Measurements from ENCODE around the gene YY1. TPM values are rescaled to one million over a fixed set of nuclear protein-coding genes. Genes with fewer than 3 reads are reported as not detected.

The YY1 gene
- total and polyA plus RNA-seq, 2 of the 8 experiments (the other 6 are each of a cell fraction or from before 2014, with no cell fraction given), result 26.4 to 106 TPM

- H2AFZ ChIP-seq (ENCODE audit: low read length), result no peak overlapping the region
- ChIA-PET CTCF (ENCODE audit: partially characterized antibody) (interaction anchor here (0.8 to 2.7 kb wide), 7 partner anchors 8 to 49 kb away, joined by 3 to 8 read pairs (median 3); partner anchors contain the start of gene SLC25A47), POLR2A (ENCODE audit: partially characterized antibody) (interaction anchor here (0.7 to 14.6 kb wide), 13 partner anchors 8 to 52 kb away, joined by 3 to 129 read pairs (median 5); a partner anchor contains a TSS)
- no peak overlapping the region for H3K4ac ChIP-seq (replicated peaks; ENCODE audit: insufficient read length, low read depth, low read length)
- no peak overlapping the region for H4K91ac ChIP-seq (replicated peaks; ENCODE audit: insufficient read length, low read length)
- H3K27me3 ChIP-seq (replicated peaks in 1 of 4; ENCODE audit: control insufficient read depth in 3 of 4, extremely low read depth in 1 of 4, insufficient read depth in 3 of 4, low read length in 3 of 4), result no peaks in the 10 kb centered on the region
- no peaks in the 10 kb centered on the region for H3K79me2 ChIP-seq (ENCODE audit: control insufficient read depth in 1 of 2, insufficient read depth in 2 of 2, low read length in 2 of 2)
- peaks cover 0 to 4% of the 10 kb centered on the region in 2 experiments for H4K20me1 ChIP-seq (replicated peaks in 1 of 2; ENCODE audit: control insufficient read depth in 1 of 2, insufficient read depth in 2 of 2, low read length in 2 of 2)
- no peak overlapping the region for H3K27ac ChIP-seq (ENCODE audit: low read depth, low read length)
- no peak overlapping the region for H2BK15ac ChIP-seq (ENCODE audit: low read length)
- 0 out of 7 replicates have a peak, but pooled peaks cover 0 to 4% (median 0%) of the 10 kb centered on the region in 4 experiments for H3K4me1 ChIP-seq (replicated peaks in 1 of 4; ENCODE audit: control insufficient read depth in 3 of 4, insufficient read depth in 4 of 4, low read length in 3 of 4)
- FAIRE-seq, result no peak
- H2AK5ac ChIP-seq (ENCODE audit: low read depth, low read length), result no peak overlapping the region
- H3K18ac ChIP-seq (ENCODE audit: extremely low read depth, low read length), result no peak overlapping the region
- no peak overlapping the region for H3K56ac ChIP-seq (replicated peaks; ENCODE audit: insufficient read length, low read depth, low read length)
- H4K8ac ChIP-seq (ENCODE audit: extremely low read depth, insufficient read depth, low read length), result no peak overlapping the region; the same call in 1 of the 2 replicates
- no peak overlapping the region for H2BK12ac ChIP-seq (ENCODE audit: low read depth, low read length)
- DNase-seq (ENCODE audit: low read depth in 1 of 2, low spot score in 2 of 2), result no peak
- no peaks in the 10 kb centered on the region for H3K79me1 ChIP-seq (ENCODE audit: low read depth, low read length)
- H3K4me3 ChIP-seq (ENCODE audit: extremely low read depth in 1 of 4, insufficient read depth in 2 of 4, low read depth in 3 of 4, low read length in 4 of 4), result no peak overlapping the region
- H3K23ac ChIP-seq (ENCODE audit: insufficient read length), result no peak overlapping the region
- WGBS, 2 experiments (ENCODE audit: extremely low coverage in 1 of 2, insufficient coverage in 1 of 2, insufficient read length in 1 of 2, insufficient replicate concordance in 2 of 2, low coverage in 1 of 2, low lambda C conversion rate in 2 of 2, missing lambda C conversion rate in 1 of 2), result 80% methylated on average over 12 of the region's 13 CpGs; no CpG with 5 or more reads in 1 of the 2 experiments
- peaks cover 0 to 14% (median 4%) of the 10 kb centered on the region in 4 experiments; a peak in 5 of 8 replicates for H3K36me3 ChIP-seq (ENCODE audit: control insufficient read depth in 2 of 4, insufficient read depth in 4 of 4, low read length in 3 of 4)
- H3K23me2 ChIP-seq (ENCODE audit: low read depth, low read length), result no peaks in the 10 kb centered on the region
- no peak overlapping the region for H2BK5ac ChIP-seq (ENCODE audit: low read depth, low read length)
- H3K9ac ChIP-seq (replicated peaks in 1 of 4; ENCODE audit: extremely low read depth in 1 of 4, low read depth in 3 of 4, low read length in 3 of 4), result no peak overlapping the region
- no peak overlapping the region for H3K4me2 ChIP-seq (ENCODE audit: insufficient read depth in 1 of 2, low read depth in 2 of 2, low read length in 2 of 2)
- H4K5ac ChIP-seq (ENCODE audit: insufficient read length, low read depth, low read length), result no peak overlapping the region
- no peak overlapping the region for H2BK120ac ChIP-seq (replicated peaks; ENCODE audit: low read depth, low read length)
- H2BK20ac ChIP-seq (ENCODE audit: low read length), result no peak overlapping the region
- no peaks in the 10 kb centered on the region for H3K9me3 ChIP-seq (ENCODE audit: insufficient read depth in 2 of 2, low read depth in 1 of 2, low read length in 1 of 2)
- H3K14ac ChIP-seq (ENCODE audit: insufficient read length), result no peak overlapping the region
- TF ChIP-seq ASH2L (IDR thresholded peaks at IDR 0.05; ENCODE audit: low read length) (no peak), RBBP5 (IDR thresholded peaks at IDR 0.05; ENCODE audit: borderline replicate concordance, low read depth, low read length) (no peak), EP300 (IDR thresholded peaks at IDR 0.05; ENCODE audit: borderline replicate concordance in 1 of 2, low read depth in 2 of 2, low read length in 2 of 2) (no peak), ATF3 (IDR thresholded peaks at IDR 0.05; ENCODE audit: insufficient read depth, low read depth, low read length) (no peak), TAF7 (optimal IDR thresholded peaks at IDR 0.05; ENCODE audit: borderline replicate concordance, low read depth, low read length) (no peak)
These were observed 91.5 kb downstream of the YY1 start for GRCh38 chr14:100330388-100330931.
